Posterior vena cava (tissue), 2 donors: ENCODE results near the gene GALNT13. TPM values are rescaled to one million over a fixed set of nuclear protein-coding genes. Genes with fewer than 3 reads are reported as not detected.

Source experiments
- DNase-seq: peaks from one replicate; pipeline ENCODE4 v3.0.0-alpha.2; 2020; ENCODE audit warnings: low spot score
- intact Hi-C, 2 donors: fragments of 100-400 bp; cut with DNase I; formaldehyde crosslinking; loops; one replicate each; pipeline versions ENCODE4 v1.14.1 to v1.14.2; 2022 to 2023
- total RNA-seq, 2 donors: library from RNA; stranded (reverse); fragmentation: NEBNext Ultra II Directional; extraction: Animal tissue kit (Norgen Biotek cat#: 25700); gene quantifications; one replicate each; pipeline ENCODE4 v1.2.1, GENCODE V29; 2021
- donor health status: DM: yes; HTN: yes; CAD: no.
- donor health status: DM: yes; HTN: yes; CAD: no.

Gene GALNT13
- total RNA-seq, 2 donors from 2014 or later, result 6.0 to 6.2 TPM

DNA sequence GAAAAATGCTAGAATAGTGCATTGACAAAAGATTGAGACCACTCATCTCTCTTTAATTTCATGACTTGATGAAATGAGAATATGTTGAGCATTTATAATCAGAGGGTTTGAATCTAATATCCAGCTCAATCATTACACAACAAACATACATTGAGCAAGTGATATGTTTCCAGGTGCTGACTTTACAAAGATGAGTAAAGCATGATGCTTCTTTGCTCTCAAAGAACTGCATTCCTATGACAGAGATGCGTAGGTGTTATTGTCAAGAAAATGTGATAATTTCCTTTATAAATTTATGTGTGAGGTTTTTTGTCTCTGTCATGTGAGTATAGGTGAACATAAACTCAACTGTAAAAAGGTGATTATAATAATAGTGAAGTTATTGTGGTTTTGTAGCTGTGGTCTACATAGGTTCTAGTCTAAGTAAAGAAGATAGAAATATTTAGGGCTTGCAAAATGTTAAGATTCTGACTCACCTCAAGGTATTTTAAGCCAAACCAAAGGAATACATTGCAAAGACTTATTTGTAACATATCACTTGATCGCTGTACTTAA, 389.8 kb downstream of the GALNT13 start:
- intact Hi-C loops, result no loop called here

DNA sequence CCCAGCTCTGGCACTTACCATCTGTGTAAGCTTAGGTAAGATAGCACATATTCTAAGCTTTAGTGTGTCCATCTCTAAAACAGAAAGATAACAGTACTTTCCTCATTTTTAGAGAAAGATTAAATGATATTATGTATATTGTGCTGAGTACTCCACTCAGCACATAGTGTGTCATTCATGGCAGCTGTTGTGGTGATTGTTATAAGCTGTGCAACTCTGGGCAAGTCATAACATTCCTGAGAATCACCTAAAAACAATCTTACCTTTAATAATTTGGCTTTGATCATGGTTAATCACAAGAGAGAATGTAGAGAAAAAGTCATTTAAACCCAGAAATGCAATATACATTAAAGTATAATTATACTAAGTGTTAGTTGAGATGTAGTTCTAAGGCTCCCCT, 391.5 kb downstream of the GALNT13 start:
- intact Hi-C loops, result no loop called here
- no peak for DNase-seq

More for the DNA sequence above, 389.8 kb downstream of the GALNT13 start:
- DNase-seq, result no peak

DNA sequence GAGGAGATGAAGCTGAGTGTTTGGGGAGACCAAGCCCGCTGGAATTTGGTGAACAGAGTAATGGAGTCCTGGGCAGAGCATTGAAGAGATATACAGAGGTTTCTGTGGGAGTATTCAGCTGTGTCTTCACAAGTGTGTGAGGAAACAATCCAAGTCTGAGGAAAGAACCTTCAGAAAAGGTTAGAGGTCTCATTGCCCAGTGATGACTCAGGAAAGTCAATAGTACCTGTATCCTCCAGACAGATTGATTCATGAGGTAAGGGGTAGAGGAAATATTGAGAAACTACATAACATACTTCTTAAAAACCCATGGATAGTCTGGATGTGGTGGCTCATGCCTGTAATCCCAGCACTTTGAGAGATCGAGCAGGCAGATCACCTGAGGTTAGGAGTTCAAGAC, 392.3 kb downstream of the GALNT13 start:
- no peak for DNase-seq
- intact Hi-C loops, result no loop called here

DNA sequence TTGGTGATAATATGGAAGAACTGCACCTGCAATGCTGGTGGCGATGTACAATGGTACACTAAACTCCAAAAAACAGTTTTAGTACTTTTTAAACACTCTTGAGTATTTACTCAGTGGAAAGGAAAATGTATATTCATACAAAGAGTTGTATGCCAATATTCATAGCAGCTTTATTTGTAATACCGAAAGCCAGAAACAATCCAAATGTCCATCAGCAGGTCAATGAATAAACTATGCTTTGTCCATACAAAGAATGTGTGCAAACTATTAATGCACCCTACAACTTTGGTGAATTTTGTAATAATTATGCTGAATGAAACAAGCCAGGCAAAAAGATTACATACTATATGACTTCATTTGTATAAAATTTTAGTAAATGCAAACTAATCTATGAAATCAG, 396.3 kb downstream of the GALNT13 start:
- intact Hi-C loops, result no loop called here
- DNase-seq, result no peak

DNA sequence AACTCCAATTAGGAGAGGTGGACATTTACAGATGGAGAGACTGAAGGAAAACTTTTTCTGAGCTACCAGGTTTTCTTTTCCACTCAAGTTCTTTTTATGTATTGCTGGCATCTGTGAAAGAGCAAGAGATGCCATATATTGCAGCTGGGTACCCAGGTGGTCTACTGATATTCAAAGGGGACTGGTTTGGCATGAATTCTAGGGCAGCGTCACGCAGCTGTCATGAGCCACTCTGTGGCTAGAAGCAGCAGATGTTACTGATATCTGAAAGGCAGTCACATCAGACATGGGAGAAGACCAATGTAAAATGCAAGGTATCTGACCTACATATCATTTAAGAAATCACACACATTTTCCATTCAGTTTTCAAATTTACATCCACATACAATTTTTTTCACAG, 408.8 kb downstream of the GALNT13 start:
- intact Hi-C loops, result no loop called here
- DNase-seq, result no peak

DNA sequence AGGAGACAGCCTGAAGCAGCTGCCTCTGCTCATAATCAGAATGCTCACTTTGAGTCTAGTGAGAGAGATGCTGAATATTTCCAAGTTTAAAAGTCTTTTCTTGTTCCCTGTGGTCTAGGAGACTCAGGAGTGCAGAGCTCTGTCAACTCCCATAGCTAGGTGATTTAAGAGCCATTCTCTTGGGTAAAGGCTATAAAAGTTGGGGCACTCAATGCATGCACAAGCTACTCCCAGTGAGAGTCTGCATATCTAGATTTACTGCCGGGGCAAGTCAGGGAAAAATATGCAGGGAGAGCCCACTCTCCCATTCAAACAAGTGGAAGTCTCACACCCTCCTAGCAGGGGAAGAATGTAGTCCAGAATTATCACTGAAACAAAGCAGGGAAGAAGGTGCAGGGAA, 418.1 kb downstream of the GALNT13 start:
- intact Hi-C loops, result no loop called here
- no peak for DNase-seq

DNA sequence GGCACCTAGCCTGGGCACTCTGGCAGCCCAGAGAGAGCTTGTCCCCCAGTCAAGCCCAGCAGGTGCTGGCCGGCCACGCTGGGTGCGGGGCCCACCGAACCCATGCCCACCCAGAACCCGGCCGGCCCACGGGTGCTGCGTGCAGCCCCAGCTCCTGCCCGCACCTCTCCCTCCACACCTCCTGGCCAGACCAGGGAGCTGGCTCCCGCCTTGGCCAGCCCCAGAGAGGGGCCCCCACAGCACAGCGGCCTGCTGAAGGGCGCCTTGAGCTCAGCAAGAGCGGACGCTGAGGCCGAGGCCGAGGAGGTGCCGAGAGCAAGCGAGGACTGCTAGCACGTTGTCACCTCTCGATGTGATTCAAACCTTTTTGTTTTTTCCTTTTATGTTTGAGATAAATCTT, 419.8 kb downstream of the GALNT13 start:
- intact Hi-C loops, result no loop called here
- DNase-seq, result no peak

DNA sequence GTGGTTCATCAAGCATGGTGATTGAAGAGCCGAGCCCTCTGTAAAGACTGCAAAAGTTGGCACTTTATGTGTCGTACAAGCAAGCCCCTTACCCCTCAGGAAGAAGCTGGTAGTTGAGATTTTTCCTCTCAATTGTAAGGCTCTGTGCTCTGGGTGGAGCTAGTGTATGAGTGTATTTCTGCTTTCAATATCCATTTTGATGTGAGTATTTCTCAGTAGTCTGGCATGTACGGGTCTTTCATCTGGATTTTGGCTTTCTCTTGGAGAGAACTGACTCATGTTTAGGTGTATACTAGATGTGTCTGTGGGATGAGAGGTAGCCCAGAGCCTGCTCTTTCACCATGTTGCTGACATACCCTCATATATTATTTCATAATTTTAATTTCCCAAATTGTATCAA, 420.2 kb downstream of the GALNT13 start:
- intact Hi-C loops, result no loop called here
- no peak for DNase-seq

DNA sequence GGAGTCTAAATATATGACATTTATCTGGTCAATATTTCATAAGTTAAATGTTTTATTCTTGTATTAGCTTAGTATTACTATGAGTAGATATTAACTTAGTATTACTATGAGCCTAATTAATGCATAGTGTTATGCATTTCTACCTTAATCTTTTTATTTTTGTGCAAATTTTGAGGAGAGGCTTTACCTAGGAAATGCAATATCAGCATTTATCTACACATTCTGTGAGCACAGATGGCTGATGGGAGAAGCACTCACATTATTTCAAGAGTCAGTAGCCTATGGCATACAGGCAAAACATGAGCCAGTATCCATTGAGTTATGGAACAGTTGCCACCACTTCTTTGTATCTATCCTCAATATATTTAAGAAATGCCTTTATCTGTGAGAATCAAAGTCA, 422.1 kb downstream of the GALNT13 start:
- intact Hi-C loops, result no loop called here
- DNase-seq, result no peak

DNA sequence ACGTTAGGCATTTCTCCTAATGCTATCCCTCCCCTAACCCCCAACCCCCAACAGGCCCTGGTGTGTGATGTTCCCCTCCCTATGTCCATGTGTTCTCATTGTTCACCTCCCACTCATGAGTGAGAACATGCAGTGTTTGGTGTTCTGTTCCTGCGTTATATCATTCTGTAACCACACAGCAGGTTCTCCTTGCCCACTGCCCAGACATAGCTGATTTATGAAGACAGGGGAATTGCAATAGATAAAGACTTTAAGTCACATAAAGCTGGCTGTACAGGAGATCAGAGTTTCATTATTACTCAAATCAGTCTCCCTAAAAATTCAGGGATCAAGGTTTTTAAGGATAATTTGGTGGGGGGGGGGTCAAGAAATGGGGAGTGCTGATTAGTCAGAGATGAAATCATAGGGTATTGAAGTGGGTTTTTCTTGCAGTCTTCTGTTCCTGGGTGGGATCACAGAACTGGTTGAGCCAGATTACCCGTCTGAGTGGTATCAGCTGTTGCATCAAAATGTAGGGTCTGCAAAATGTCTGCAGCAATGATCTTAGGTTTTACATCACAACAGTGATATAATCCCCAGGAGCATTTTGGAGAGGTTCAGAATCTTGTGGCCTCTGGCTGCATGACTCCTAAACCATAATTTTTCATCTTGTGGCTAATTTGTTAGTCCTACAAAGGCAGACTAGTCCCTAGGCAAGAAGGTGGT, 434.7 kb downstream of the GALNT13 start:
- intact Hi-C loops, result no loop called here
- DNase-seq, result no peak

DNA sequence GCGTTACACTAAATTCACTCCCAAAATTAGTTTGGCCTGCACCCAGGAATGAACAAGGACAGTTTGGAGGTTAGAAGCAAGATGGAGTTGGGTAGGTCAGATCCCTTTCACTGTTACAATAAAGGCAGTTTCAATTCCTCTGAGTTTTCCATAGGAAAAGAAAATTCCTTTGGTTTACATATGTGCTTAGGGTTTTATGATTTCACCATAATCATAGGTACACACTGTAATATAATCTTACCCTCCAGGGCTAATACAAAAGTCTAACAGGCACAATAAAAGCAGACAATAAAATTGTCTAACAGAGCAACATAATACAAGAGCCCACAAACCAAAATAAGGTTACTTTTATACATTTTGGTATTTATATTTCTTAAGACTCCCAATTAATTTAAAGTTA, 435.3 kb downstream of the GALNT13 start:
- intact Hi-C loops, result no loop called here
- no peak for DNase-seq

DNA sequence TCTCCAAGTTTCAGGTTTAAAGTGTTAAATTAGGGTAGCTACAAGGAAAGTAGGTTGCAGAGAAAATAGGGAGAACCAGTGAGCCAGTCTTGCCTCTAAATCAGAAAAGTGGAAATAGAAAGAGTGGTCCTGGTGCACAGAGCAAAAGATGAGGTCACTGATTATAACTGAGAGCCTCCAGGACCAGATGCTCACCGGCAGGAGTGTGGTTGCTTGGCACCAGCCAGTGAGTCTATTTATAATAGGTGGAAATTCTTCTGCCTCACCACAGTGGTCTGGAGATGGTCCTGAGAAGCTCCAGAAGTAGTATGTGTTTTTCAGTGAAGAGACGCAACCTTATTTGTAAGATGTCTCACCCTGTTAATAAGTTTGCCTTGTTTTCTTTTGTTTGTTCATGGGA, 452.9 kb downstream of the GALNT13 start:
- intact Hi-C loops, result no loop called here
- no peak for DNase-seq

DNA sequence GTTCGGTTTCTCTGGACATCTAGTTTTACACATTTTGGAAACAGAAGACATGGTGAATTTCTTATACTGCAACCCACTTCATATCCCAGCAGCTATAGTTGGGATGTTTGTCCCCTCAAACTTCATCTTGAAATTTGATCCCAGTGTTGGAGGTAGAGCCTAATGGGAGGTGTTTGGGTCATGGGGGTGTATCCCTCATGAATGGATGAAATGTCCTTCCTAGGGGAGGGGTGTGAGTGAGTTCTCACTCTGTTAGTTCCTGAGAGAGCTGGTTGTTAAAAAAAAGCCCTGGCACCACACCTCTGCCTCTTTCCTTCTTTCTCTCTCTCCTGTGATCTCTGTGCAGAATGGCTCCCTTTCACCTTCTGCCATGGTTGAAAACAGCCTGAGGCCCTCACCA, 457.8 kb downstream of the GALNT13 start:
- no peak for DNase-seq
- intact Hi-C loops, result no loop called here

DNA sequence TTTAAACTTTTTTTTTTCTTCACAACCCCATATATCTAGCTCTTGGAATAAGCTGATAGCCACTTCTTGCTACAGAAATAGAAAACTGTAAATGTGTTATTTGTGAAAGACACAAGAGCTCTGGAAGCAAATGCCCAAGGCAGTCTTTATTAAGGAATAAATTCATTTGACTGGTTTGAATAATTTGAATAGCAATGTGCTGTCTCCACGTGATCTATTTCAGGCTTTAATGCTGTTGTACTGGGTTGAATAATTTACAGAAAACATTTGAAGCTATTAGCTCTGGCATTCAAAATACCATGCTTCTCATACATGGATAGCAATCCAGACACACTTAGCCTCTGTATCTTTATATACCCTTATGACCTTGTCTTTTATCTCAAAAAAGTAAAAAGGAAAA, 460.1 kb downstream of the GALNT13 start:
- intact Hi-C loops, result no loop called here
- DNase-seq, result no peak

DNA sequence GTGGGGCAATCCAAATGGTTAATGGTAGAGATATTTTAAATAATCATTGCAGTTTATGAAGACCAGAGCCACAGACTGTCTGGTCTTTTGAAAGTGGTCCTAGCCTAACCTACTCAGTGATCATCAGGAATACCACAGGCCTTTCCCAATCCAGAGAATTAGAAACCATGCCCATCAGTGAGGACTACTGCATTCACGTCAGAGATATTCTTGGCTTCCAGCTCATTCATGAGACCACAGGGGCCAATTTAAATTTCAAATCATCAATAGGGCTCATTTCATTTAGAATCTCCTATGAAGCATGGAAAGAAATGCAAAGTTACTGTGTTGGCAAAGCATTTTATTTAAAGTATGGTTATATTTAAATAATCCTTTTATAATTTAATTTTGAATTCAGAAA, 464.5 kb downstream of the GALNT13 start:
- intact Hi-C loops, result no loop called here
- DNase-seq, result no peak

DNA sequence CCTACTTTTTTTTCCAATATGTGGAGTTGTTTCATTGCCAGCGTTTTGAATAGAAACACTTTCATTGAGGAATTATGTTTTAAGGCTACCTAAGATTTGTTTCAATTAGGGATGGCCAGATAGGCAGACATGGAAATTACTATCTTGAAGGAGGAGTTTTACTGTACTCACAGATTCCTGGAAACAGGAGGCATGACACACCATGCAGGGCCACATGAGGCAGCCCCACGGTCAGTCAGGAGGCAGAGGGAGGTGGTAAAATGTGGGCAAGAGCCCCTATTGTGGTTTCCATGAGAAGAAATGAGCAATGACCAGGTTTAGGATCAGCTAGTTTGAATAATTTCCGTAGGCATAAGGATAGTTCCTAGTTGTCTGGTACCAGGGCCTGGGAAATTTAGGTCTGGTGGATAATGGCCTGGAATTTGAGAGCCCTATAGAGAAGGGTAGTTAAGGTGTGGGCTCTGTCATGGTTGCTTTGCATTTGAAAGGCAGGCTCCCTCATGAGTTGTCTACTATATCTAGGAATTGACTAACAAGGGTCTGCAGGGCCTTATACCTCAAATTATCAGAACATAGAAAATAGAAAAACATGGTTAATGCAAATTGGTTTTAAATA, 466.7 kb downstream of the GALNT13 start:
- DNase-seq, result no peak
- intact Hi-C loops, result no loop called here

DNA sequence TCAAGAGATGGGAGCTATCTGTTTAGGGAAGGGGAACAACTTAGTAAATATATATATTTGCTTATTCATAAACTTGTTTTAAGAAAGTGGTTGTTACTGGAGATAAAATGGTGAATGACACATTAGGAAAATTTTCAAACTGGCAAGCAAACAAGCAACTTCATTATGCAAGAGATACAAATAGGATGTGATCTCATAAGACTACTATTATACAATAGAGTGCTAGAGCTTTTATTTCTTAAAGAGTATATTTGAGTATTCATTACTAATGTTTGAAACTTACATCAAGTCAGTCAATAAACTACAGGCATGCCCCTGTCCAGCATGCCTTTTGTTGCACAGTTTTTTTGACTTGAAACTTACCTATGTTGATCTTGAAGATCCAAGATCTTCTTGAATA, 471.6 kb downstream of the GALNT13 start:
- intact Hi-C loops, result no loop called here
- DNase-seq, result no peak

DNA sequence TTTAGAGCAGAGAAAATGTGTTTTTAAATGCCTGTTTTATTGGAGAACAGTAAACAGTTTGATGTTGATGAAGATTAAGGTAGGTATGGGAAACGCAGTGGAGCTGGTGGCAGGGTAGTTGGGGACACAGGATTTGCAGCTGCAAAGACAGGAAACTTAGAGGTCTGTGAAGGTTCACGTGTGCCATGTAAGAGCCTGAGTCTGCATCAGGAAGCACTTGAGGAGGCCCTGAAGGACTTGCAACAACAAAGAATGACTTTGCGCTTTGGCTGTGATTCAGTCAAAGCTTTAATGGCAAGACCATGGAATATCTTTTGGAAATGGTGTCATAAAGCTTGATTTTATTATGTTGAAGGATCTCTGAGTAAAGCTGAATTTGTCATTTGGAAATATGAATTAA, 479.2 kb downstream of the GALNT13 start:
- intact Hi-C loops, result no loop called here
- no peak for DNase-seq

DNA sequence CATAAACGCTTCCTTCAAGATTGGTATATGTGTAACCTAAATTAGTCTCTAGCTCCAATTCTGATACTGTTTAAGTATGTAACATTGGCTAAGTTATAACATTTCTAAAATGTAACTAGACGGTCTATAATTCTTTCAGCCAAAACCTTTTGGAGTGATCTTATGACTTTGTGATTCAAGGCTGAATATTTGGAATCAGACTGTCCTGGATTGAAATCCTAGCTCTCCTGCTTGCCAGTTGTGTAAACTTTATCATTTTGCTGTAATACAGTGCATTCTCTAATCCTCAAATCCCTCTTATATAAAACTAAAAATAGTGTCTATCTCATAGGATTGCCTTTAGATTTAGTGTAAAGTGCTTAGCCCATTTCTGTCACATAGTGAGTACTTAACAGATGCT, 489.6 kb downstream of the GALNT13 start:
- DNase-seq, result no peak
- intact Hi-C loops, result loop anchor here in 1 of 2 donors (5.0 kb wide), 1 partner anchor 241 kb away; no protein-coding TSS in a partner anchor

DNA sequence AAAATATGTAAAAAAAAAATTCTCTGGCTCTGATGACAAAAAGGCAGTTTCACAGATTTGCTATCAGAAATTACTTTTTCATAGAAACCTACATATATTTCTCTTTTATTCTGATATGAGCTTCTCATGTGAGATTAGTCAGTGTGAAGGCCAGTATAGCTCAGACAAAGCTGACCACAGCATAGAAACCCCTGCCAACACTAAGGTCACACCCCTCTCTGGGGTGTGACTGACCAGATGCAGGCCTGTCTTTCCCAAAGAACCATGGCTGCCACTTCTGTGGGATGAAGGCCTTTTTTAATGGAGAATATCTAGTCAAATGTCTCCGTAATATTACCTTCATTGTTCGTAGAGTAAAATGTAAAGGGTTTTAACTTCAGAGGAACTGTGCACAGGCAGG, 496.4 kb downstream of the GALNT13 start:
- intact Hi-C loops, result no loop called here
- no peak for DNase-seq

DNA sequence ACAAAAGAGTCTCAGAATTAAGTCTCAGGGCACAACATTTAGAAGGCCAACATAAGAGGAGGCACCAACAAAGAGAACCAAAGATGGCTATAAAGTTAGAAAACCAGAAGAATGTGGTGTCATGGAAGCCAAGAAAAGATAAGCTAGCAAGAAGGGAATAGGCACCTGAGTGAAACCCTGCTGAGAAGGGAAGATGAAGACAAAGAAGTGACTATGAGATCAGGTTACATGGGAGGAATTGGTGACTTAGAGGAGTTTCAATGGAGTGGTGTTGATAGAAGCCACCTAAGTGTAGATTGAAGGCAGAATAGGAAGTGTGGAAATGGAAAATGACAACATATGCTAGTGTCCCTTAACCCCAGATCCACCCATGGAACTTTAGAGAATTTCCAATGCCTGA, 499.2 kb downstream of the GALNT13 start:
- intact Hi-C loops, result no loop called here
- DNase-seq, result no peak
